HepG2 (cell line): ENCODE results near the gene ZPBP. TPM values are rescaled to one million over a fixed set of nuclear protein-coding genes. Genes with fewer than 3 reads are reported as not detected.

Experiments
- NFRKB ChIP-seq: fragments of 450-650 bp; IDR thresholded peaks from 2 replicates; pipeline ENCODE4 v1.6.1; 2017
- polyA plus RNA-seq, 8 experiments: library from polyadenylated mRNA; depleted of rRNA in 3 of 8; stranded (reverse) in 7 of 8; unstranded in 1 of 8; fragments of >200 nt; fragmentation: Illumina TruSeq in 4 of 8; extraction: Trizol in 4 of 8; gene quantifications; 2 replicates each; pipeline versions ENCODE4 v1.2.1 to v1.2.3, GENCODE V29; 2011 to 2016; ENCODE audit warnings: low read depth in 4 of 8, missing spikeins in 1 of 8, mixed read lengths in 1 of 8; ENCODE audit not compliant: insufficient read depth in 1 of 8
- total RNA-seq, 5 experiments: library from RNA; depleted of rRNA; stranded (reverse); fragments of >200 nt; fragmentation: Illumina TruSeq; extraction: Trizol; gene quantifications; 2 replicates each; pipeline ENCODE4 v1.2.3, GENCODE V29; 2016; ENCODE audit warnings: low read depth in 1 of 5
- TF ChIP-seq, protein P1 (sequence below): sonication (generic); formaldehyde crosslinking; IDR thresholded peaks from one replicate; pipeline ENCODE4 v1.5.1; 2020; ENCODE audit warnings: mild to moderate bottlenecking, missing genetic modification reagents; ENCODE audit errors: not compliant biosample characterization
- TF ChIP-seq, protein P2 (sequence below): sonication (generic); formaldehyde crosslinking; IDR thresholded peaks from 2 replicates; pipeline ENCODE4 v1.4.0; 2020; ENCODE audit warnings: mild to moderate bottlenecking, missing genetic modification reagents

The ZPBP gene
- total and polyA plus RNA-seq, 2 of the 13 experiments (the other 11 are each of a cell fraction or from before 2014, with no cell fraction given), result not detected

DNA sequence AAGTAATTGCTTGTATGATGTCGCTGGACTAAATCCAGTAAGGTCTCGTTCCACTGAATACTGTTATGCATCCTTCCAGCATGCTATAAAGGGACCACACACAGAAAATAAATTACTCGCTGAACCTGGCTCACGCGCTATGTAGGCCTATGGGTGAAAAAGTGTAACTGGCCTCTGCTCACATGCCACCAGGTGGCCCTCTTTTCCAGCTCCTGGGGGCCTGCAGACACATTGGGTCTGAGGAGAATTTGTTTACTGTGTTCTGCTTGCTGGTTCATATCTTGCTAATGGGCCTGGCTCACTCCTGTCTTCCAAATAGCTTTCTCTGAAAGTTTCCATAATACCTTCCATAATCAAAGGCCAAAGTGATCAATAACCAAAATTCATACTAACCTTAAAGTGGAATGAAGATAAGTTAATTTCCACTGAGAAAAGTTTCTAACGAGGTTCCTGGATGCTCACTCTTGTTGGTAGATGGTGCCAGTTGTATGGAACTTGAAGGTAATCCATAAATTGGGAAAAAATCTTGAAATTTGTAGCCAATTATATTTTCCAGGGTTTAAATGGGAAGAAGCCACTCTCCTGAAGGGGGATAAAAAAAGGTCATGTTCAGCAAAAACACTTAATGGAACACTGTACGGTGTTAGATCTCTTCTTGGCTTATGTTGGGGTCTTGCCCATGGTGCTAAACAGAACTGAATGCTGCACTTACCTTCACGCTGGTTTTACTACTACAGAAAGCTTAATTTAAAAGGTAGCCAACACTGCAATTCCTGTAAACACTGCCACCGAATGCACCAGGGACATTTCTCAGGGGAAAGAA lies 27.0 kb upstream of the ZPBP start (continued):
- TF ChIP-seq, protein P1, sequence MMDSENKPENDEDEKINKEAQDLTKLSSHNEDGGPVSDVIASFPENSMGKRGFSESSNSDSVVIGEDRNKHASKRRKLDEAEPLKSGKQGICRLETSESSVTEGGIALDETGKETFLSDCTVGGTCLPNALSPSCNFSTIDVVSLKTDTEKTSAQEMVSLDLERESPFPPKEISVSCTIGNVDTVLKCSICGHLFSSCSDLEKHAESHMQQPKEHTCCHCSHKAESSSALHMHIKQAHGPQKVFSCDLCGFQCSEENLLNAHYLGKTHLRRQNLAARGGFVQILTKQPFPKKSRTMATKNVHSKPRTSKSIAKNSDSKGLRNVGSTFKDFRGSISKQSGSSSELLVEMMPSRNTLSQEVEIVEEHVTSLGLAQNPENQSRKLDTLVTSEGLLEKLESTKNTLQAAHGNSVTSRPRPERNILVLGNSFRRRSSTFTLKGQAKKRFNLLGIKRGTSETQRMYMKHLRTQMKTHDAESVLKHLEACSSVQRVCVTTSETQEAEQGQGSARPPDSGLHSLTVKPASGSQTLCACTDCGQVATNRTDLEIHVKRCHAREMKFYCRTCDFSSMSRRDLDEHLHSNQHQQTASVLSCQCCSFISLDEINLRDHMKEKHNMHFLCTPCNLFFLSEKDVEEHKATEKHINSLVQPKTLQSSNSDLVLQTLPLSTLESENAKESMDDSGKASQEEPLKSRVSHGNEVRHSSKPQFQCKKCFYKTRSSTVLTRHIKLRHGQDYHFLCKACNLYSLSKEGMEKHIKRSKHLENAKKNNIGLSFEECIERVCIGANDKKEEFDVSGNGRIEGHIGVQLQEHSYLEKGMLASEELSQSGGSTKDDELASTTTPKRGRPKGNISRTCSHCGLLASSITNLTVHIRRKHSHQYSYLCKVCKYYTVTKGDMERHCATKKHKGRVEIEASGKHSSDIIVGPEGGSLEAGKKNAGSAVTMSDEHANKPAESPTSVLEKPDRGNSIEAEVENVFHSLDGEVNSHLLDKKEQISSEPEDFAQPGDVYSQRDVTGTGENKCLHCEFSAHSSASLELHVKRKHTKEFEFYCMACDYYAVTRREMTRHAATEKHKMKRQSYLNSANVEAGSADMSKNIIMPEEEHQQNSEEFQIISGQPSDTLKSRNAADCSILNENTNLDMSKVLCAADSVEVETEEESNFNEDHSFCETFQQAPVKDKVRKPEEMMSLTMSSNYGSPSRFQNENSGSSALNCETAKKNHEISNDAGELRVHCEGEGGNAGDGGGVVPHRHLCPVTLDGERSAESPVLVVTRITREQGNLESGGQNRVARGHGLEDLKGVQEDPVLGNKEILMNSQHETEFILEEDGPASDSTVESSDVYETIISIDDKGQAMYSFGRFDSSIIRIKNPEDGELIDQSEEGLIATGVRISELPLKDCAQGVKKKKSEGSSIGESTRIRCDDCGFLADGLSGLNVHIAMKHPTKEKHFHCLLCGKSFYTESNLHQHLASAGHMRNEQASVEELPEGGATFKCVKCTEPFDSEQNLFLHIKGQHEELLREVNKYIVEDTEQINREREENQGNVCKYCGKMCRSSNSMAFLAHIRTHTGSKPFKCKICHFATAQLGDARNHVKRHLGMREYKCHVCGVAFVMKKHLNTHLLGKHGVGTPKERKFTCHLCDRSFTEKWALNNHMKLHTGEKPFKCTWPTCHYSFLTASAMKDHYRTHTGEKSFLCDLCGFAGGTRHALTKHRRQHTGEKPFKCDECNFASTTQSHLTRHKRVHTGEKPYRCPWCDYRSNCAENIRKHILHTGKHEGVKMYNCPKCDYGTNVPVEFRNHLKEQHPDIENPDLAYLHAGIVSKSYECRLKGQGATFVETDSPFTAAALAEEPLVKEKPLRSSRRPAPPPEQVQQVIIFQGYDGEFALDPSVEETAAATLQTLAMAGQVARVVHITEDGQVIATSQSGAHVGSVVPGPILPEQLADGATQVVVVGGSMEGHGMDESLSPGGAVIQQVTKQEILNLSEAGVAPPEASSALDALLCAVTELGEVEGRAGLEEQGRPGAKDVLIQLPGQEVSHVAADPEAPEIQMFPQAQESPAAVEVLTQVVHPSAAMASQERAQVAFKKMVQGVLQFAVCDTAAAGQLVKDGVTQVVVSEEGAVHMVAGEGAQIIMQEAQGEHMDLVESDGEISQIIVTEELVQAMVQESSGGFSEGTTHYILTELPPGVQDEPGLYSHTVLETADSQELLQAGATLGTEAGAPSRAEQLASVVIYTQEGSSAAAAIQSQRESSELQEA (CRISPR knock-in tag), result no peak
- TF ChIP-seq, protein P2, sequence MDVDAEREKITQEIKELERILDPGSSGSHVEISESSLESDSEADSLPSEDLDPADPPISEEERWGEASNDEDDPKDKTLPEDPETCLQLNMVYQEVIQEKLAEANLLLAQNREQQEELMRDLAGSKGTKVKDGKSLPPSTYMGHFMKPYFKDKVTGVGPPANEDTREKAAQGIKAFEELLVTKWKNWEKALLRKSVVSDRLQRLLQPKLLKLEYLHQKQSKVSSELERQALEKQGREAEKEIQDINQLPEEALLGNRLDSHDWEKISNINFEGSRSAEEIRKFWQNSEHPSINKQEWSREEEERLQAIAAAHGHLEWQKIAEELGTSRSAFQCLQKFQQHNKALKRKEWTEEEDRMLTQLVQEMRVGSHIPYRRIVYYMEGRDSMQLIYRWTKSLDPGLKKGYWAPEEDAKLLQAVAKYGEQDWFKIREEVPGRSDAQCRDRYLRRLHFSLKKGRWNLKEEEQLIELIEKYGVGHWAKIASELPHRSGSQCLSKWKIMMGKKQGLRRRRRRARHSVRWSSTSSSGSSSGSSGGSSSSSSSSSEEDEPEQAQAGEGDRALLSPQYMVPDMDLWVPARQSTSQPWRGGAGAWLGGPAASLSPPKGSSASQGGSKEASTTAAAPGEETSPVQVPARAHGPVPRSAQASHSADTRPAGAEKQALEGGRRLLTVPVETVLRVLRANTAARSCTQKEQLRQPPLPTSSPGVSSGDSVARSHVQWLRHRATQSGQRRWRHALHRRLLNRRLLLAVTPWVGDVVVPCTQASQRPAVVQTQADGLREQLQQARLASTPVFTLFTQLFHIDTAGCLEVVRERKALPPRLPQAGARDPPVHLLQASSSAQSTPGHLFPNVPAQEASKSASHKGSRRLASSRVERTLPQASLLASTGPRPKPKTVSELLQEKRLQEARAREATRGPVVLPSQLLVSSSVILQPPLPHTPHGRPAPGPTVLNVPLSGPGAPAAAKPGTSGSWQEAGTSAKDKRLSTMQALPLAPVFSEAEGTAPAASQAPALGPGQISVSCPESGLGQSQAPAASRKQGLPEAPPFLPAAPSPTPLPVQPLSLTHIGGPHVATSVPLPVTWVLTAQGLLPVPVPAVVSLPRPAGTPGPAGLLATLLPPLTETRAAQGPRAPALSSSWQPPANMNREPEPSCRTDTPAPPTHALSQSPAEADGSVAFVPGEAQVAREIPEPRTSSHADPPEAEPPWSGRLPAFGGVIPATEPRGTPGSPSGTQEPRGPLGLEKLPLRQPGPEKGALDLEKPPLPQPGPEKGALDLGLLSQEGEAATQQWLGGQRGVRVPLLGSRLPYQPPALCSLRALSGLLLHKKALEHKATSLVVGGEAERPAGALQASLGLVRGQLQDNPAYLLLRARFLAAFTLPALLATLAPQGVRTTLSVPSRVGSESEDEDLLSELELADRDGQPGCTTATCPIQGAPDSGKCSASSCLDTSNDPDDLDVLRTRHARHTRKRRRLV (CRISPR knock-in tag), result peak; percentile 96
- TF ChIP-seq NFRKB, result no peak
